Nephron progenitor cell (in vitro differentiated cells): ENCODE results near the gene WDPCP.
A peak's percentile ranks its signal among the peaks of the same experiment; 100 is the strongest.
"Not testable (repeated sequence)": the region's sequence is repeated elsewhere in the genome, so short reads cannot be mapped to it uniquely, and the experiment has no call there.

Source experiments
- DNase-seq: peaks from one replicate; pipeline ENCODE4 v3.0.0; 2021
- H3K27ac Mint-ChIP-seq: 2 replicates; pipeline ENCODE4 v1.8.0; 2021; ENCODE audit warnings: mild to moderate bottlenecking, moderate library complexity, mixed read lengths
- H3K27me3 Mint-ChIP-seq: 2 replicates; pipeline ENCODE4 v1.8.0; 2021; ENCODE audit warnings: mild to moderate bottlenecking, low read depth, mixed read lengths; ENCODE audit not compliant: poor library complexity
- H3K36me3 Mint-ChIP-seq: 2 replicates; pipeline ENCODE4 v1.8.0; 2021; ENCODE audit warnings: low read depth, mixed read lengths
- H3K4me1 Mint-ChIP-seq: 2 replicates; pipeline ENCODE4 v1.8.0; 2021; ENCODE audit warnings: mixed read lengths
- H3K4me3 Mint-ChIP-seq: 2 replicates; pipeline ENCODE4 v1.8.0; 2021; ENCODE audit warnings: mild to moderate bottlenecking, moderate library complexity, mixed read lengths
- H3K9me3 Mint-ChIP-seq: 2 replicates; pipeline ENCODE4 v1.8.0; 2021; ENCODE audit warnings: mild to moderate bottlenecking, moderate library complexity, mixed read lengths
- TF ChIP-seq, protein P1 (sequence below): fragments of 200-600 bp; sonication (generic); IDR thresholded peaks from 2 replicates; pipeline ENCODE4 v1.5.0; 2021; ENCODE audit warnings: antibody characterized with exemption

Gene WDPCP

DNA sequence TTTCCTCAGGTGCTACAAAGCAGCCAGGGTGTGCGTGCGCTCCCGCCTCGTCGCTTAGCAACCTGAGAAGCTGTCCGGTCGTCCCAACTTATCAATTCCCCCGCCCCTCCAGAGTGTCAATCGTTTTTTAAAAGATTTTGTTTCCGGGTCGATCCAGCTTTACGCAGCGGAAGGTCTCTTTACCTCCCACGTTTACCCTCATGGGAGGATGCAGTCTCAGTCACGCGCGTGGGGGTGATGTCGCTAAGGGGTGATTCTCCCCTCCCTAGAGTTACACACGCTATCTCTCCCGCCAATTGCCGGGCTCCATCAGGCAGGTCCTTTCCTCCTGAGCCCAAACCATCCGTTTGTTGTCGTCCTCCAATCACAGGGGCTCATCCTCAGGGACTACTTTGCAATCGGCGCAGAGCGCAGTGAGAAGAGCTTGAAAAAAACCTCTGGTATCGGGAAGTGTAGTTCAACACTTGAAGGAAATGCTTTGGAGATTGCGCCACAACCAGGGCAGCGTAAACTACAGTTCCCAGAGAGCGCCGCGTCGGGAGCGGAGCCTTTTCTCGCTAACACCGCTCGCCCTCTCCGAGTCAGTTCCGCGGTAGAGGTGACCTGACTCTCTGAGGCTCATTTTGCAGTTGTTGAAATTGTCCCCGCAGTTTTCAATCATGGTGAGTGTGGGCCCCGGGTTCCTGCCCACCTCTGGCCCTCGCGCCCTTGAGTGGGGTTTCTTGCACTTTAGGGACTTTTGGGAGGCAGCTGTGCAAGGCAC is at the start of gene WDPCP, which contains the start of gene MDH1:
Gene WDPCP, minus strand, starts transcription at position 93 of the 763 bp plus-strand sequence. CDS start 206 bp downstream, outside the sequence.
Gene MDH1, plus strand, starts transcription at position 579 of the 763 bp plus-strand sequence. Its CDS starts 81 bp downstream, at position 660.
- TF ChIP-seq, protein P1, sequence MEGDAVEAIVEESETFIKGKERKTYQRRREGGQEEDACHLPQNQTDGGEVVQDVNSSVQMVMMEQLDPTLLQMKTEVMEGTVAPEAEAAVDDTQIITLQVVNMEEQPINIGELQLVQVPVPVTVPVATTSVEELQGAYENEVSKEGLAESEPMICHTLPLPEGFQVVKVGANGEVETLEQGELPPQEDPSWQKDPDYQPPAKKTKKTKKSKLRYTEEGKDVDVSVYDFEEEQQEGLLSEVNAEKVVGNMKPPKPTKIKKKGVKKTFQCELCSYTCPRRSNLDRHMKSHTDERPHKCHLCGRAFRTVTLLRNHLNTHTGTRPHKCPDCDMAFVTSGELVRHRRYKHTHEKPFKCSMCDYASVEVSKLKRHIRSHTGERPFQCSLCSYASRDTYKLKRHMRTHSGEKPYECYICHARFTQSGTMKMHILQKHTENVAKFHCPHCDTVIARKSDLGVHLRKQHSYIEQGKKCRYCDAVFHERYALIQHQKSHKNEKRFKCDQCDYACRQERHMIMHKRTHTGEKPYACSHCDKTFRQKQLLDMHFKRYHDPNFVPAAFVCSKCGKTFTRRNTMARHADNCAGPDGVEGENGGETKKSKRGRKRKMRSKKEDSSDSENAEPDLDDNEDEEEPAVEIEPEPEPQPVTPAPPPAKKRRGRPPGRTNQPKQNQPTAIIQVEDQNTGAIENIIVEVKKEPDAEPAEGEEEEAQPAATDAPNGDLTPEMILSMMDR, result no peak
- Mint-ChIP-seq H3K4me1 (peaks cover 36% of the 10 kb centered on the region), H3K4me3 (peak within 1 kb of the TSS; percentile 100), H3K36me3 (peaks cover 5% of the 10 kb centered on the region), H3K9me3 (no peaks in the 10 kb centered on the region), H3K27ac (peak within 1 kb of the TSS; percentile 98), H3K27me3 (peaks cover 5% of the 10 kb centered on the region)
- DNase-seq, result peak; percentile 86

- Mint-ChIP-seq H3K4me1 (no peaks in the 10 kb centered on the region), H3K36me3 (peaks cover 8% of the 10 kb centered on the region), H3K27me3 (peaks cover 5% of the 10 kb centered on the region), H3K27ac (no peak overlapping the region), H3K9me3 (peaks cover 56% of the 10 kb centered on the region), H3K4me3 (no peak overlapping the region)
- DNase-seq, result no peak
- TF ChIP-seq, protein P1, result no peak
These were observed 44.1 kb upstream of the WDPCP start for GRCh38 chr2:63632382-63632781.

GRCh38 chr2:63631501-63631900 is 43.2 kb upstream of the WDPCP start:
- H3K27me3 Mint-ChIP-seq, result peaks cover 7% of the 10 kb centered on the region
- TF ChIP-seq, protein P1, result no peak
- no peak for DNase-seq
- H3K9me3 Mint-ChIP-seq, result peaks cover 53% of the 10 kb centered on the region
- H3K4me3 Mint-ChIP-seq, result no peak overlapping the region
- H3K36me3 Mint-ChIP-seq, result peaks cover 8% of the 10 kb centered on the region
- no peaks in the 10 kb centered on the region for H3K4me1 Mint-ChIP-seq
- no peak overlapping the region for H3K27ac Mint-ChIP-seq

- Mint-ChIP-seq H3K9me3 (peaks cover 37% of the 10 kb centered on the region), H3K27me3 (peaks cover 7% of the 10 kb centered on the region), H3K4me1 (no peaks in the 10 kb centered on the region), H3K36me3 (peaks cover 8% of the 10 kb centered on the region), H3K4me3 (no peak overlapping the region), H3K27ac (no peak overlapping the region)
- DNase-seq, result no peak
- TF ChIP-seq, protein P1, result no peak
These were observed 40.2 kb upstream of the WDPCP start for GRCh38 chr2:63628403-63628942.

DNA sequence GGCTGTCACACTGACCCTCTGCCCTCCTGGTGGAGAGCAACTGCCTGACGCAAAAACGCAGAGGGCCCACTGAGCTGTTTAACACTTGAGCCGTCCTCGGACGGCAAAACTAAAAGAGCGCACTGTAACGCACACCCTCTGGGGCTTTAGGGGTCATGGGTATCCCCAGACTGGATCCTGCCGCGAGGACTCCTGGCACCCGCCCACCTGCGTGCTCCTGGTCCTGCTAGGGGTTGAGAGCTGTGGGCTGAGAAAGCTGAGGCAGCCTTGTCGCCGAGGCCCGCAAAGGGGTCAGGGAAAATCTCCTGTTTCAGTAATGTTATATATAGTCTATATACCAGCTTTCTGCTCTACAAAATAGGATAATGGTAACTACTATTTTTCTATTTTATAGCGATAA is 39.6 kb upstream of the WDPCP start:
- peaks cover 7% of the 10 kb centered on the region for H3K36me3 Mint-ChIP-seq
- peaks cover 7% of the 10 kb centered on the region for H3K27me3 Mint-ChIP-seq
- no peak overlapping the region for H3K4me3 Mint-ChIP-seq
- H3K4me1 Mint-ChIP-seq, result no peaks in the 10 kb centered on the region
- no peak overlapping the region for H3K27ac Mint-ChIP-seq
- H3K9me3 Mint-ChIP-seq, result peaks cover 36% of the 10 kb centered on the region
- DNase-seq, result no peak
- TF ChIP-seq, protein P1, result no peak

DNA sequence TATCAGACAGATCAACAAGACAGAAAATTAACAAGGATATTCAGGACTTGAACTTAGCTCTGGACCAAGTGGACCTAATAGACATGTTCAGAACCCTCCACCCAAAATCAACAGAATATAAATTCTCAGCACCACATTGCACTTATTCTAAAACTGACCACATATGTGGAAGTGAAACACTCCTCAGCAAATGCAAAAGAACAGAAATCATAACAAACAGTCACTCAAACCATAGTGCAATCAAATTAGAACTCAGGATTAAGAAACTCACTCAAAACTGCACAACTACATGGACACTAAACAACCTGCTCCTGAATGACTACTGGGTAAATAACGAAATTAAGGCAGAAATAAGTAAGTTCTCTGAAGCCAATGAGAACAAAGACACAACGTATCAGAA is 35.5 kb upstream of the WDPCP start:
- H3K27ac Mint-ChIP-seq, H3K36me3 Mint-ChIP-seq, H3K4me3 Mint-ChIP-seq, H3K27me3 Mint-ChIP-seq, H3K4me1 Mint-ChIP-seq, DNase-seq: not testable (repeated sequence)
- H3K9me3 Mint-ChIP-seq, result peaks cover 20% of the 10 kb centered on the region
